CD4-positive, alpha-beta T cell treated with Interleukin-15 for 4 hours (primary cell): ENCODE results near the gene ESRRB.

Experiments
- DNase-seq: peaks from one replicate; pipeline ENCODE4 v3.0.0-alpha.2; 2020; ENCODE audit warnings: low spot score

Gene ESRRB

GRCh38 chr14:76450476-76450875 lies 74.5 kb downstream of the ESRRB start:
- no peak for DNase-seq

- peak; percentile 28 for DNase-seq
Observed at GRCh38 chr14:76456200-76456599, 80.3 kb downstream of the ESRRB start.

- DNase-seq = no peak
Observed at GRCh38 chr14:76456891-76457586, 81.1 kb downstream of the ESRRB start.

GRCh38 chr14:76457841-76458240 lies 81.9 kb downstream of the ESRRB start:
- no peak for DNase-seq

GRCh38 chr14:76461886-76462285 lies 85.9 kb downstream of the ESRRB start:
- DNase-seq = no peak

GRCh38 chr14:76462330-76462729 lies 86.4 kb downstream of the ESRRB start:
- no peak for DNase-seq

- DNase-seq = no peak
Observed at GRCh38 chr14:76463105-76463504, 87.2 kb downstream of the ESRRB start.

- DNase-seq = no peak
Observed at GRCh38 chr14:76464856-76465255, 88.9 kb downstream of the ESRRB start.

GRCh38 chr14:76465664-76466063 lies 89.7 kb downstream of the ESRRB start:
- no peak for DNase-seq

GRCh38 chr14:76467711-76468155 lies 91.8 kb downstream of the ESRRB start:
- DNase-seq = no peak

- no peak for DNase-seq
Observed at GRCh38 chr14:76472199-76472723, 96.3 kb downstream of the ESRRB start.

- no peak for DNase-seq
Observed at GRCh38 chr14:76473481-76474263, 97.7 kb downstream of the ESRRB start.

GRCh38 chr14:76480426-76480825 lies 104.5 kb downstream of the ESRRB start:
- no peak for DNase-seq

GRCh38 chr14:76484355-76484754 lies 108.4 kb downstream of the ESRRB start:
- no peak for DNase-seq

GRCh38 chr14:76486251-76486743 lies 110.4 kb downstream of the ESRRB start:
- no peak for DNase-seq

GRCh38 chr14:76488551-76488950 lies 112.6 kb downstream of the ESRRB start:
- DNase-seq = no peak

- no peak for DNase-seq
Observed at GRCh38 chr14:76489667-76490066, 113.7 kb downstream of the ESRRB start.

GRCh38 chr14:76490111-76490510 lies 114.2 kb downstream of the ESRRB start:
- no peak for DNase-seq

GRCh38 chr14:76490735-76491134 lies 114.8 kb downstream of the ESRRB start:
- DNase-seq = no peak

GRCh38 chr14:76491172-76491930 lies 115.4 kb downstream of the ESRRB start:
- no peak for DNase-seq

GRCh38 chr14:76495983-76496382 lies 120.0 kb downstream of the ESRRB start:
- DNase-seq = no peak

- no peak for DNase-seq
Observed at GRCh38 chr14:76496595-76496994, 120.7 kb downstream of the ESRRB start.
